IPS-18a (cell line): Measurements from ENCODE around the gene VAMP7.
"Not testable (repeated sequence)": the region's sequence is repeated elsewhere in the genome, so short reads cannot be mapped to it uniquely, and the experiment has no call there.

Experiments used
- H3K27ac ChIP-seq: one replicate; pipeline ENCODE4 v1.5.1; 2013; ENCODE audit warnings: low read length
- H3K27me3 ChIP-seq: one replicate; pipeline ENCODE4 v1.6.1; 2013; ENCODE audit warnings: mild to moderate bottlenecking, low read length; ENCODE audit not compliant: control insufficient read depth, insufficient read depth
- H3K36me3 ChIP-seq: one replicate; pipeline ENCODE4 v1.6.1; 2013; ENCODE audit warnings: low read depth, low read length; ENCODE audit not compliant: control insufficient read depth
- H3K4me1 ChIP-seq: one replicate; pipeline ENCODE4 v1.6.1; 2013; ENCODE audit warnings: low read depth, low read length; ENCODE audit not compliant: control insufficient read depth
- H3K4me3 ChIP-seq: one replicate; pipeline ENCODE4 v1.5.1; 2013; ENCODE audit warnings: low read length
- H3K9ac ChIP-seq: one replicate; pipeline ENCODE4 v1.6.1; 2013; ENCODE audit warnings: mild to moderate bottlenecking, low read length, moderate library complexity
- H3K9me3 ChIP-seq: one replicate; pipeline ENCODE4 v1.6.1; 2013; ENCODE audit warnings: low read depth, low read length; ENCODE audit not compliant: control insufficient read depth

The VAMP7 gene

GRCh38 chrX:155930852-155931618 lies 49.9 kb downstream of the VAMP7 start:
- H3K27ac ChIP-seq, H3K27me3 ChIP-seq, H3K9ac ChIP-seq, H3K4me3 ChIP-seq, H3K36me3 ChIP-seq, H3K4me1 ChIP-seq: not testable (repeated sequence)
- H3K9me3 ChIP-seq = peaks cover 19% of the 10 kb centered on the region

- Histone ChIP-seq H3K36me3 (no peaks in the 10 kb centered on the region), H3K4me1 (no peaks in the 10 kb centered on the region), H3K9ac (no peak overlapping the region), H3K9me3 (peaks cover 7% of the 10 kb centered on the region), H3K27me3 (no peaks in the 10 kb centered on the region), H3K27ac (no peak overlapping the region), H3K4me3 (no peak overlapping the region)
Measured at GRCh38 chrX:155938132-155938531, 57.0 kb downstream of the VAMP7 start.

GRCh38 chrX:155949098-155949497 lies 68.0 kb downstream of the VAMP7 start:
- H3K36me3 ChIP-seq = no peaks in the 10 kb centered on the region
- H3K27ac ChIP-seq = no peak overlapping the region
- no peaks in the 10 kb centered on the region for H3K4me1 ChIP-seq
- no peak overlapping the region for H3K9ac ChIP-seq
- no peaks in the 10 kb centered on the region for H3K27me3 ChIP-seq
- no peak overlapping the region for H3K4me3 ChIP-seq
- peaks cover 17% of the 10 kb centered on the region for H3K9me3 ChIP-seq

- no peaks in the 10 kb centered on the region for H3K27me3 ChIP-seq
- H3K9ac ChIP-seq = no peak overlapping the region
- no peak overlapping the region for H3K4me3 ChIP-seq
- no peaks in the 10 kb centered on the region for H3K4me1 ChIP-seq
- no peaks in the 10 kb centered on the region for H3K36me3 ChIP-seq
- no peak overlapping the region for H3K27ac ChIP-seq
- H3K9me3 ChIP-seq = peaks cover 17% of the 10 kb centered on the region
Measured at GRCh38 chrX:155951237-155951789, 70.2 kb downstream of the VAMP7 start.

GRCh38 chrX:155953055-155953454 lies 71.9 kb downstream of the VAMP7 start:
- no peaks in the 10 kb centered on the region for H3K27me3 ChIP-seq
- H3K4me3 ChIP-seq = no peak overlapping the region
- H3K36me3 ChIP-seq = no peaks in the 10 kb centered on the region
- peaks cover 5% of the 10 kb centered on the region for H3K4me1 ChIP-seq
- H3K9me3 ChIP-seq = peaks cover 24% of the 10 kb centered on the region
- no peak overlapping the region for H3K9ac ChIP-seq
- no peak overlapping the region for H3K27ac ChIP-seq

- Histone ChIP-seq H3K27me3 (no peaks in the 10 kb centered on the region), H3K36me3 (no peaks in the 10 kb centered on the region), H3K4me3 (no peak overlapping the region), H3K9me3 (peaks cover 24% of the 10 kb centered on the region), H3K9ac (no peak overlapping the region), H3K4me1 (peaks cover 10% of the 10 kb centered on the region), H3K27ac (no peak overlapping the region)
Measured at GRCh38 chrX:155954793-155955192, 73.6 kb downstream of the VAMP7 start.

GRCh38 chrX:155956099-155956498 lies 75.0 kb downstream of the VAMP7 start:
- peaks cover 14% of the 10 kb centered on the region for H3K4me1 ChIP-seq
- H3K9ac ChIP-seq = no peak overlapping the region
- H3K36me3 ChIP-seq = no peaks in the 10 kb centered on the region
- H3K9me3 ChIP-seq = peaks cover 21% of the 10 kb centered on the region
- no peak overlapping the region for H3K27ac ChIP-seq
- no peak overlapping the region for H3K4me3 ChIP-seq
- no peaks in the 10 kb centered on the region for H3K27me3 ChIP-seq

GRCh38 chrX:155956649-155957048 lies 75.5 kb downstream of the VAMP7 start:
- no peaks in the 10 kb centered on the region for H3K36me3 ChIP-seq
- H3K4me1 ChIP-seq = peaks cover 14% of the 10 kb centered on the region
- peaks cover 16% of the 10 kb centered on the region for H3K9me3 ChIP-seq
- no peak overlapping the region for H3K4me3 ChIP-seq
- H3K9ac ChIP-seq = no peak overlapping the region
- no peaks in the 10 kb centered on the region for H3K27me3 ChIP-seq
- no peak overlapping the region for H3K27ac ChIP-seq

- Histone ChIP-seq H3K4me1 (peaks cover 14% of the 10 kb centered on the region), H3K4me3 (peak overlapping the region; percentile 8), H3K9ac (peak overlapping the region; percentile 60), H3K36me3 (no peaks in the 10 kb centered on the region), H3K27ac (peak overlapping the region; percentile 55), H3K27me3 (no peaks in the 10 kb centered on the region), H3K9me3 (peaks cover 18% of the 10 kb centered on the region)
Measured at GRCh38 chrX:155957843-155958242, 76.7 kb downstream of the VAMP7 start.

- Histone ChIP-seq H3K9me3 (peaks cover 18% of the 10 kb centered on the region), H3K27ac (peak overlapping the region; percentile 82), H3K9ac (peak overlapping the region; percentile 78), H3K4me3 (peak overlapping the region; percentile 67), H3K36me3 (no peaks in the 10 kb centered on the region), H3K4me1 (peaks cover 14% of the 10 kb centered on the region), H3K27me3 (no peaks in the 10 kb centered on the region)
Measured at GRCh38 chrX:155959018-155959587, 78.0 kb downstream of the VAMP7 start.

- Histone ChIP-seq H3K27ac (no peak overlapping the region), H3K9ac (no peak overlapping the region), H3K4me1 (peaks cover 9% of the 10 kb centered on the region), H3K4me3 (no peak overlapping the region), H3K9me3 (peaks cover 21% of the 10 kb centered on the region), H3K36me3 (no peaks in the 10 kb centered on the region), H3K27me3 (no peaks in the 10 kb centered on the region)
Measured at GRCh38 chrX:155962906-155963305, 81.8 kb downstream of the VAMP7 start.

GRCh38 chrX:155966876-155967275 lies 85.7 kb downstream of the VAMP7 start:
- Histone ChIP-seq H3K27me3 (no peaks in the 10 kb centered on the region), H3K27ac (no peak overlapping the region), H3K9ac (no peak overlapping the region), H3K4me1 (no peaks in the 10 kb centered on the region), H3K36me3 (no peaks in the 10 kb centered on the region), H3K9me3 (peaks cover 25% of the 10 kb centered on the region), H3K4me3 (no peak overlapping the region)
